Lung (tissue), 12 donors: ENCODE results near the gene SYNGR4. TPM values are rescaled to one million over a fixed set of nuclear protein-coding genes. Genes with fewer than 3 reads are reported as not detected.

Experiments used
- ATAC-seq: fragments of 200-7000 bp; cut with Tn5 transposase; one replicate; pipeline ENCODE4 v1.9.1; 2020; ENCODE audit warnings: moderate number of reproducible peaks; ENCODE audit not compliant: insufficient read depth, low FRiP score
- DNase-seq, 3 donors: peaks; one replicate each; pipeline ENCODE4 v3.0.0-alpha.2; 2013 to 2017
- H3K27ac ChIP-seq, 2 donors: one replicate each; pipeline ENCODE4 v1.5.1; 2013; ENCODE audit warnings: mild to moderate bottlenecking in 2 of 2, moderate library complexity in 2 of 2, control low read depth in 1 of 2, inconsistent platforms in 1 of 2, low read depth in 1 of 2, low read length in 1 of 2
- H3K27me3 ChIP-seq, 3 donors: one replicate each; pipeline ENCODE4 v1.5.1; 2013; ENCODE audit warnings: low read length in 2 of 3; ENCODE audit not compliant: control insufficient read depth in 3 of 3, insufficient read depth in 3 of 3
- H3K36me3 ChIP-seq, 4 donors: one replicate each; pipeline ENCODE4 v1.5.1; 2013; ENCODE audit warnings: low read length in 4 of 4, mild to moderate bottlenecking in 1 of 4, moderate library complexity in 1 of 4; ENCODE audit not compliant: control insufficient read depth in 4 of 4, insufficient read depth in 4 of 4
- H3K4me1 ChIP-seq, 5 donors: one replicate each; pipeline ENCODE4 v1.5.1; 2013; ENCODE audit warnings: low read length in 5 of 5, mild to moderate bottlenecking in 2 of 5, moderate library complexity in 1 of 5; ENCODE audit not compliant: control insufficient read depth in 5 of 5, insufficient read depth in 5 of 5
- H3K4me3 ChIP-seq: one replicate; pipeline ENCODE4 v1.5.1; 2013; ENCODE audit warnings: mild to moderate bottlenecking, control low read depth, moderate library complexity
- H3K9ac ChIP-seq, 2 donors: one replicate each; pipeline ENCODE4 v1.5.1; 2013; ENCODE audit warnings: low read length in 2 of 2, control low read depth in 1 of 2; ENCODE audit not compliant: insufficient read depth in 1 of 2
- H3K9me3 ChIP-seq, 4 donors: one replicate each; pipeline ENCODE4 v1.5.1; 2013; ENCODE audit warnings: low read length in 3 of 4, mild to moderate bottlenecking in 1 of 4, moderate library complexity in 1 of 4; ENCODE audit not compliant: control insufficient read depth in 4 of 4, insufficient read depth in 3 of 4
- CTCF ChIP-seq: IDR thresholded peaks from 2 replicates; pipeline ENCODE4 v1.5.1; 2012; ENCODE audit warnings: mild to moderate bottlenecking; ENCODE audit errors: control extremely low read depth, extremely low read depth
- WGBS, 2 donors: extraction: QIAGEN DNeasy Blood & Tissue Kit; methylation state at CpG; one replicate each; pipeline ENCODE4 v1.1.7; 2013; 5-methylcytosine and 5-hydroxymethylcytosine counted together
- polyA plus RNA-seq, 2 donors: library from polyadenylated mRNA; stranded (reverse); fragments of 200-250 nt; gene quantifications; one replicate each; pipeline ENCODE4 v1.2.1, GENCODE V29; 2013
- total RNA-seq, 2 donors: library from RNA; depleted of rRNA in 1 of 2; stranded (reverse); fragments of >200 nt in 1 of 2; gene quantifications; one replicate each; pipeline ENCODE4 v1.2.1, GENCODE V29; 2014 to 2021
- donor health status: control.
- donor health status: control.
- donor health status: Bipolar disorder and iron deficiency.
- donor health status: healthy.
- donor health status: DM: yes; HTN: yes; CAD: no.

Gene SYNGR4
- total and polyA plus RNA-seq, 4 donors, result not detected

- Histone ChIP-seq H3K4me1 (no peaks in the 10 kb centered on the region), H3K9me3 (no peaks in the 10 kb centered on the region), H3K4me3 (no peak overlapping the region), H3K36me3 (no peaks in the 10 kb centered on the region), H3K27ac (no peak overlapping the region), H3K27me3 (no peaks in the 10 kb centered on the region), H3K9ac (no peak overlapping the region)
- ATAC-seq (no peak), DNase-seq (no peak)
- 60 to 63% methylated on average over 4 of the region's 4 CpGs for WGBS, 2 donors
- no peak for TF ChIP-seq CTCF
These were observed 8.7 kb downstream of the SYNGR4 start for GRCh38 chr19:48372904-48373303.

GRCh38 chr19:48373567-48373966 is 9.4 kb downstream of the SYNGR4 start:
- 91 to 93% methylated on average over 10 to 11 of the region's 11 CpGs for WGBS, 2 donors
- H3K27me3 ChIP-seq, result no peaks in the 10 kb centered on the region
- H3K4me3 ChIP-seq, result no peak overlapping the region
- ATAC-seq, result no peak
- H3K36me3 ChIP-seq, result no peaks in the 10 kb centered on the region
- no peaks in the 10 kb centered on the region for H3K9me3 ChIP-seq
- DNase-seq, result no peak
- TF ChIP-seq CTCF, result no peak
- H3K27ac ChIP-seq, result no peak overlapping the region
- no peak overlapping the region for H3K9ac ChIP-seq
- no peaks in the 10 kb centered on the region for H3K4me1 ChIP-seq

- Histone ChIP-seq H3K27ac (no peak overlapping the region), H3K27me3 (no peaks in the 10 kb centered on the region), H3K9ac (no peak overlapping the region), H3K9me3 (no peaks in the 10 kb centered on the region), H3K36me3 (peaks cover 4 to 13% (median 8%) of the 10 kb centered on the region in 4 donors), H3K4me3 (no peak overlapping the region), H3K4me1 (no peaks in the 10 kb centered on the region)
- ATAC-seq (no peak), DNase-seq (no peak)
- TF ChIP-seq CTCF, result no peak
- 86 to 95% methylated on average over 10 of the region's 10 CpGs for WGBS, 2 donors
These were observed 14.0 kb downstream of the SYNGR4 start for GRCh38 chr19:48378194-48378570.

- ATAC-seq, result no peak
- TF ChIP-seq CTCF, result no peak
- WGBS, 2 donors, result 77 to 83% methylated on average over 5 of the region's 5 CpGs
- H3K27me3 ChIP-seq, result no peaks in the 10 kb centered on the region
- no peaks in the 10 kb centered on the region for H3K4me1 ChIP-seq
- no peak for DNase-seq
- H3K9ac ChIP-seq, result no peak overlapping the region
- H3K4me3 ChIP-seq, result no peak overlapping the region
- peaks cover 9 to 21% (median 15%) of the 10 kb centered on the region in 4 donors for H3K36me3 ChIP-seq
- H3K9me3 ChIP-seq, result no peaks in the 10 kb centered on the region
- H3K27ac ChIP-seq, result no peak overlapping the region
These were observed 14.9 kb downstream of the SYNGR4 start for GRCh38 chr19:48379058-48379457.
